Measurements from ENCODE around the gene MBOAT1.

Gene MBOAT1

DNA sequence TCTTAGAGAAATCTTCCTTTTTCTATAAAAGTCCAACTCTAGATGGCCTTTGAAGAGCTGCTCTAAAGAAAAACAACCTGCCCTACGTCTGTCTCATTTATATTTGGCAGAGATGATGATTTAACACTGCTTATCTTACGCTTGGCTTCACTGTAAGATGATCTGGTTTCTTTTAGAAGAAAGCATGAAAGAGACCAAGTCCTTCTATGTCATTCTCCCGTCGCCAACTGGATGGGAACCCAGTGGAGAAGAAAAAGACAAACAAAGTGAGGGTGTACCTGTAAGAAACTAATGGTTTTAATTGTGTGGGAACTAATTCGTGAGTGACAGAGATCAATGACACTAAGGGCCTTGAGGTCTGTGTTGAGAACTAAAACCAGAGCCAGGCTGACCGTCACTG is 92.8 kb downstream of the MBOAT1 start:
- no peak overlapping the region for H3K4me3 ChIP-seq (ENCODE audit: low read depth, low read length)
- DNase-seq (ENCODE audit: low read depth) = no peak
- TF ChIP-seq, protein P1, sequence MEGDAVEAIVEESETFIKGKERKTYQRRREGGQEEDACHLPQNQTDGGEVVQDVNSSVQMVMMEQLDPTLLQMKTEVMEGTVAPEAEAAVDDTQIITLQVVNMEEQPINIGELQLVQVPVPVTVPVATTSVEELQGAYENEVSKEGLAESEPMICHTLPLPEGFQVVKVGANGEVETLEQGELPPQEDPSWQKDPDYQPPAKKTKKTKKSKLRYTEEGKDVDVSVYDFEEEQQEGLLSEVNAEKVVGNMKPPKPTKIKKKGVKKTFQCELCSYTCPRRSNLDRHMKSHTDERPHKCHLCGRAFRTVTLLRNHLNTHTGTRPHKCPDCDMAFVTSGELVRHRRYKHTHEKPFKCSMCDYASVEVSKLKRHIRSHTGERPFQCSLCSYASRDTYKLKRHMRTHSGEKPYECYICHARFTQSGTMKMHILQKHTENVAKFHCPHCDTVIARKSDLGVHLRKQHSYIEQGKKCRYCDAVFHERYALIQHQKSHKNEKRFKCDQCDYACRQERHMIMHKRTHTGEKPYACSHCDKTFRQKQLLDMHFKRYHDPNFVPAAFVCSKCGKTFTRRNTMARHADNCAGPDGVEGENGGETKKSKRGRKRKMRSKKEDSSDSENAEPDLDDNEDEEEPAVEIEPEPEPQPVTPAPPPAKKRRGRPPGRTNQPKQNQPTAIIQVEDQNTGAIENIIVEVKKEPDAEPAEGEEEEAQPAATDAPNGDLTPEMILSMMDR (IDR thresholded peaks at IDR 0.05; ENCODE audit: control insufficient read depth, extremely low read depth, insufficient read depth) = no peak

DNA sequence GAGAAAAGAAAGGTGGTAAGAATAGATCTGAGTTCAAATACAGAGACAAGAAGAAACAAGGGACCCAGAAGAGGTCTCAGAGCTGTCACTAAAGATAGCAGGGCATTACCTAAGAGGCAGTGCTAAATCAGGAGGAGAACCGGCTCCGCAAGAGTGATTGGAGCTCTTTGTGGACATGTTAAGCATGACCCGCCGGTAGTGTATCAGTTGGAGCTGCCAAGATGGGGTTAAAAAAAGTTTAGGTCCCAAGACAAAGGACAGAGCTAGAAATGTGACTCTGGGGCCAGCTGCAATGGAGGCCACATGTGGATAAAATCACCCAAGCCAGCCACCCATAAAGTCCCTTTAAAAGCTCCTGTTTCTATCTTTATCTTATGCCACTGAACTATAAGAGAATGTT is 93.4 kb downstream of the MBOAT1 start:
- no peak overlapping the region for H3K4me3 ChIP-seq (ENCODE audit: low read depth, low read length)
- no peak for DNase-seq (ENCODE audit: low read depth)
- TF ChIP-seq, protein P1 (IDR thresholded peaks at IDR 0.05; ENCODE audit: control insufficient read depth, extremely low read depth, insufficient read depth) = no peak

DNA sequence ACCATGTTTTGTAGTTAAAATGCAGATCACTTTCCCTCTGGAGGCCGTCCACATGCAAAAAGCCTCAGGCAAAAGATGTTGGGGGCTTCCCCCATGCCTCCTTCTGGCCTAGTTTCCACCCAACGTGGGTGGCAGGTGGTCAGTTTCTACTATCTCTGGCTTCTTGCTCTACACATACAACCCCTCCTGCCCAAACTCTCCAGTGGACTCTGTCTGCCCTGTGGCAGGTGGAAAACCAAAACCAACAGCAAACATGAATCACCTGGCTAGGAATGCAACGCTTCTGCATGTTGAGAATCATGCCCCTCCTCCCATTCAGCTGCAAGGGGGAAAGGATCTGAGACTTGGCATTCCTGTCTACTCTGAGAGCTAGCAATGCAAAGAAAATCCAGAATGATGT is 94.8 kb downstream of the MBOAT1 start:
- no peak for DNase-seq (ENCODE audit: low read depth)
- H3K4me3 ChIP-seq (ENCODE audit: low read depth, low read length) = no peak overlapping the region
- TF ChIP-seq, protein P1 (IDR thresholded peaks at IDR 0.05; ENCODE audit: control insufficient read depth, extremely low read depth, insufficient read depth) = no peak

DNA sequence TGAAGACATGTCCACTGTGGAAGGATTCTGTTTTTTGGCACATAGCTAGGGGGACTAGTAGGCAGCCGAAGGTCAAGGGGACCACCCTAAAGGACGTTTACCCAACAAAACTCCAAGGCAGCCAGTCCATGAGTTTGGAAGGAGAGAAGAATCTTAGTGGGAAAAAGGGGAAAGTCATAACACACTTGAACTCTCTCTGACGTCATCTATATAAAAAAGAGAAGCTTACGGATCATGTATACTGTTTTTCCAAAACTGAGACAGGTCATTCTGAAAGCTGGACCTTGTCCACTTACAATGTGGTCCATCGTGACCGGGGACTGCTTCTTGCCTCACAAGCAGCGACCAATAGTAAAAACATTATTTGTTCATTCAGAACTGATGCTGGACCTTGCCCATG is 95.5 kb downstream of the MBOAT1 start:
- no peak for DNase-seq (ENCODE audit: low read depth)
- TF ChIP-seq, protein P1 (IDR thresholded peaks at IDR 0.05; ENCODE audit: control insufficient read depth, extremely low read depth, insufficient read depth) = no peak

DNA sequence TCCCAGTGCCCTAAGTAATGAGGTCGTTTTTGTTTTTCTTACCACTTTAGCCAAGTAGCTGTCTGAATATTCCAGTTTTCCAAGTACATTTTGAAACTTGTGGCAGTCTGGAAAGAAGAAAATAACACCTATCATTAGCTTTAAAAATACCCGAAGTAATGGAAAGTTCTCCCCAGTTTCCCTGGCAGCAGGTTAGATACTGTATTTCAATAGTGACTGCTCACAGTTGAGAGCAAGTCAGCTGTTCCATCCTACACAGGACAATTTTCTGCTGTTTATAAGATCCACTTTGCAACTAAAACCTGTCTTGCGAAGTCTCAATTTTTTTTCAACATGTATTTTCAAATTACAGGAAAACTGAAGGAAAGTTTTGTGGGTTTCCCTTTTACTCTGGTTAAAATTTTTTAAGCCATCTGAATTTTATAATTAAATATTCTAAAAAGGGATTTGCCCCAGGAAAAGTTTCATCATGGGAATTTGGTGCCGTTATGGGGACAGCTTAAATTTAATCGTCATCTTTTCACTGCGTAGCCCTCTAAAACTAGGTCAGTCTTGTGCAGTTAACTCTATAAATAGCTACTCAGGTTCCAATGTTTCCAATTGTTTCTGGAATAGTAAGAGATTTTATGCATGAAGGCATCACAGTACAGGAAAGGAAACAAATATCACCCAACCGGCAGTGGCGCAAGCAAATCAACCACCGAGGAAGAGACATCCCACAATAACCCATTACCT is 96.9 kb downstream of the MBOAT1 start:
- TF ChIP-seq, protein P1 (IDR thresholded peaks at IDR 0.05; ENCODE audit: control insufficient read depth, extremely low read depth, insufficient read depth) = no peak
- H3K4me3 ChIP-seq (ENCODE audit: low read depth, low read length) = no peak overlapping the region
- no peak for DNase-seq (ENCODE audit: low read depth)

More for the DNA sequence above, 95.5 kb downstream of the MBOAT1 start:
- no peak overlapping the region for H3K4me3 ChIP-seq (ENCODE audit: low read depth, low read length)

DNA sequence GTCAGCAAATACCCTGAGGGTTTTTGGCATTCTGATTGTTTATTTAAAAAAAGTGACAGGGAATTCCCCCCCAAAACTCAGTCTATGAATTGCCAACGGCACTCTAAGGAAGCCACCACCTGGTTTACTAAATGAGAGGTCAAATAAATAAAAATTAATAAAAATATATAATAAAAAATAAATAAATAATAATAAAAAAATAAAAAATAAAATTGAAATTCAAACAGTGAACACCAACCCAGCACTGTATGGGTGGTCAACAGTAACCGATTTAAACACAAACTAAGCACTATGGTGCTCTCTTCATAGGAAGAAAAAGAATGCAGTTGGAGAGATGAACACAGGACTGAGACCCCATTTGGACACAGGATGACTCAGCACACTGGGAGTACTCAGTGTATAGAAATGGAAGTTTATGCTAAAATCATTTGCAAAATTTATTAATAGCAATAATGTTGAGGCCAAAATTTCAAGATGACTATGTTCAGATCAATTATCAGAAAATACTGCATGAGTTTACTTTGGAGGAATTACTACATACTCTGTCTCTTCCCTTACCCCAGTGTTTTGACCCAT is 98.5 kb downstream of the MBOAT1 start:
- TF ChIP-seq, protein P1 (IDR thresholded peaks at IDR 0.05; ENCODE audit: control insufficient read depth, extremely low read depth, insufficient read depth) = no peak

More for the DNA sequence above, 98.5 kb downstream of the MBOAT1 start:
- no peak overlapping the region for H3K4me3 ChIP-seq (ENCODE audit: low read depth, low read length)
- DNase-seq (ENCODE audit: low read depth) = no peak
